22Rv1 (cell line): ENCODE results near the gene COBLL1.

Source experiments
- CTCF ChIP-seq: fragments of 450-650 bp; IDR thresholded peaks from 2 replicates; pipeline ENCODE4 v1.5.1; 2017; ENCODE audit warnings: mild to moderate bottlenecking
- ZFX ChIP-seq: fragments of 450-650 bp; IDR thresholded peaks from 2 replicates; pipeline ENCODE4 v1.6.1; 2017; ENCODE audit warnings: antibody characterized with exemption, borderline replicate concordance

DNA sequence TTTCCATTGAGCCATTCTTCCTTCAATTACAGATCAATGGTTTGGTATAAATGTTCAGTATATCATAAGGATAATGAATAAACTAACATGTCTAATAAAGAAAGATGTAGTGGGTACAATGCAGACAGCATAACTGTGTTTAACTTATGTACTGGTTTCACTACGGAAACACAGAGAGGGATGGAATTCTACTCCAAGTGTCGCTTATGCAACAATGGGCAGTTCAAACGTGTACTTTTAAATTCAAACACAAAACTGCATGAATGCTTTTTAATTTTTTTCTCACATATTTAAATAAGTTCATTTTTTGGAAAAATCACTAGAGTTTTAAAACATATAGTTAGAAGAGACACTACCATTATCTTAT lies 74.7 kb downstream of the COBLL1 start:
- no peak for TF ChIP-seq CTCF
- TF ChIP-seq ZFX = no peak
